Measurements from ENCODE around the gene PKIG.

Gene PKIG

GRCh38 chr20:44621325-44621724 lies 38.9 kb downstream of the PKIG start:
- no peak for FAIRE-seq

- no peak for FAIRE-seq
These were observed 39.6 kb downstream of the PKIG start for GRCh38 chr20:44621939-44622338.

DNA sequence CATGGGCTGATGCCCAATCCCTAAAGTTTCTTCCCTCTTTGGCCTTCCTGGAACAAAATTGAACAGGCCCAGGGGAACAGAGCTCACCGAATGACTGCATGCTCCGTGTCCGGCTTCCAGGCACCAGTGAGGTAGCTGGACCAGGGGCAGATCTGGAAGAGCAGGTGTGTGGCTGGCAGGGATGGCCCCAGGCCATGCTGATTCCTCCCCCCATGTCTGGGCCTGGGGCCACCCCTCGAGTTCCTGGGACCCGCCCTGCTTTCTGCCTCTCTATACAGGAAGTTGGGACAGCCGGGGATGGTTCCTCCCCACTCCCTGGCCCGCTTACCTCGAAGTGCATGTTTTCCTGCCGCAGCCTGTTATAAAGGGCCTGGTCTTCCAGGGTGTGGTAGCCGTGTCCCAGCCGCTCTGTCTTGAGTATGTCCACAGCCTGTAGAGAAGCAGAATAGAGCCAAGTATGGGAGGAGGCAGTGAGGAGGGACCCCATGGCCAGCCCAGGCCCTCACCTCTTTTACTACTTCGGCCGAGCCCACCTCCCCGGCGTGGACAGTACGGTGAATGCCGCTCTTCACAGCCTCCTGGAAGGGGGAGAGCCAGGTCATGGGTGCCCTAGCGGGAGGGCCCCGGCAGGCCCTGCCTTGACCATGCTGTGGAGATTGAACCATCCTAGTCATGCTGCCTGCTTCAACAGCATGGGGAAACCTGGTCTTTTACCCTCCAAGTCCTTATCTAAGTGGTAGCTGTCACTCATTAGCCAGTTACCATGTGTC lies 40.3 kb downstream of the PKIG start:
- no peak for FAIRE-seq

DNA sequence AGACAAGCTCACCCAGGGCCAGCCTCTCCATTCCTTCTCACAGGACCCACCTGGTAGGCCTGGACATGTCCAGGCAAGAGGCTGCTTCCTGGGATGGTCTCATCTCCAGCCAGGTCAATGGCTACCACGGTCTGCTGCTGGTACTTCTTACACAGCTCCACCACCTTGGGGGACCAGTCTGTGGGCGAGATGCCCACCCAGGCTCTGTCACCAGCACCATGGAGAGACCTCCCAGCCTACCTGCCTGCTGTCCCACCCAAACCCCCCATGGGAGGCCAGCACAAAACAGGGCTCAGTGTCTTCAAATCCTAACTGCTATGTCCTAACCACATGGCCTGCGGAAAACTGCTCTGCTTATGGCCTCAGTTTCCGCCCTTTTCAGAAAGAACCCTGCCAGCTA lies 41.8 kb downstream of the PKIG start:
- FAIRE-seq = no peak

DNA sequence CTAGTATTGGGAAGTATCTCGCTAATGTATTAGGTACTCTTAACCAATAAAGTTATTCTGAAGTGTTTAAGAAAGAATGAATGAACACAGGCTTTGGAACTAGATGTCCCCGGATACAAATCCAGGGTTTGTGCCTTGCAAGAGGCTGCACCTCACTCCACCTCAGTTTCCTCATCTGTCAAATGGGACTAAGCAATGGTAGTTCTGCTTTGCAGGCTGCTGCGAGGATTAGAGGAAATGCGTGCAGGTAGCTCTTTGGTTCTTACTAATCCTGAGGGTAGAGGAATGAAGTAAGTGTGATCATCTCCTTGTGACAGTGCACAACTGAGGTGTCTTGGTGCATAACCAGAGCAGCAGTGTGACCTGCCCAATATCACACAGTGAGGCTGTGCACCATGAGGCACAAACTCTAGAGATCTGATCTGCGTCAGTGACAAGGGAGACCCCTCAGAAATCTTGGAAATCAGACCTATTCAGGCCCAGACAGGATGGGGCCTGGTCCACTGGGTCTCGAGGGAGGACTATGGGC lies 42.4 kb downstream of the PKIG start:
- FAIRE-seq = no peak

GRCh38 chr20:44625361-44625760 lies 43.0 kb downstream of the PKIG start:
- no peak for FAIRE-seq

DNA sequence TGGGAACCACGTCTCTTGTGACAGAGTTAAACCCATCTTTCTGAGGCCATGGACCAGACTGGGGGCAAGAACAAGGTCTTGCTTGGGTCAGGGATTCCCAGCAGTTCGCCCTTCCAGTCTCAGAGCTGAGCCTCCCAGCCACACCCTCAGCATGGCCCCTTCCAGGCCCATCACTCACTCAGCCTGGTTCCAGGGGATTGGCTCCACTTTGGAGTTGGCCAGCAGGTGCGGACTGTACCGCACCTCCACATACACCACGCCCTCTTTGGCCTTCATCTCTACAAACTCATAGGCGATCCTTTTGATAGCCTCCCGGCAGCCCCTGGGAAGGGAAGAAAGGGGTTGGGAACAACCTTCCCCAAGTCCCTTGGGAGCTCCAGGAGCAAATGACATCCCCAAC lies 43.9 kb downstream of the PKIG start:
- no peak for FAIRE-seq

DNA sequence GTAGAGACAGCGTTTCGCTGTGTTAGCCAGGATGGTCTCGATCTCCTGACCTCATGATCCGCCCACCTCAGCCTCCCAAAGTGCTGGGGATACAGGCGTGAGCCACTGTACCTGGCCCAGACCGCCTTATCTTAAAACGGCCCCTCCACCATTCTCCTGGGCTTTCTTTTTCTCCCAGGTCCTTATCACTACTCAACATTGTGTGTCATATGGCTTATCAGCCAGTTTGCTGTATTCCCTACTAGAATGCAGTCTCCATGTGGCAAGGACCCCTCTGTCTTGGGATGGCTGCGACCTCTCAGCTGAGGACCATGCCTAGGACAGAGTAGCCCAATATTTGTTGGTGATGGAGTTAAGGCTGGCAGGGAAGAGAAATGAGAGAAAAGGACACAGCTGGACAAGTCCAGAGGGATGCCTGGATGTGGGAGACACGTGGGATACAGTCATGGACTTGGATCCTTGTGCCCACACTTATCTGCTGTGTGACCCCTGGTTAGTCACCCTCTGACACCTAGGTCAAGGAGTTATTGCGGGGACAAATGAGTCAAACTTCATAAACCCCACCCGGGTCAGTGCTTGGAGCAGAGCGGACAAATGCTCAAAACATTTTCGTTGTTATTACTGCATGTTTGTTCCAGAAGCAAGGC lies 45.1 kb downstream of the PKIG start:
- no peak for FAIRE-seq

- FAIRE-seq = no peak
These were observed 46.6 kb downstream of the PKIG start for GRCh38 chr20:44629017-44629385.

DNA sequence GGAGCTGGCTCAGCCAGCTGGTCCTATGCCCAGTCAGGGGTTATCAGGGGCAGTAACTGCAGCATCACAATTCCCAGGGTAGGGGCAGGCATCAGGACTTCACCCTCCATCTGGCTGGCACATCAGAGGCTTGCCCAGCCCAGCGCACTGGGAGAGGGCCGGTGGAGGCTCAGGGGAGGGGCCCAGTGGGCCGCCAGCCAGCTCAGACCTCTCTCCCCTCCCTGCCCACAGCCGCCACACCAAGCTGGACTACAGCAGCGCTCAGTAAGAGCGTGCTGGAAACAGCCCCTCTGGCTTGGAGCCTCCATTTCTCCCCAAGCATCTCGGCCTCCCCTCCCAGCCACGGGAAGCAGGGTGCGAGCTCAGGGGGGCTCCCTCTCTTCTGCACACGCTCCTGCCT lies 47.2 kb downstream of the PKIG start:
- FAIRE-seq = no peak

- no peak for FAIRE-seq
These were observed 47.9 kb downstream of the PKIG start for GRCh38 chr20:44630297-44630696.

GRCh38 chr20:44632103-44632752 lies 49.8 kb downstream of the PKIG start:
- no peak for FAIRE-seq

DNA sequence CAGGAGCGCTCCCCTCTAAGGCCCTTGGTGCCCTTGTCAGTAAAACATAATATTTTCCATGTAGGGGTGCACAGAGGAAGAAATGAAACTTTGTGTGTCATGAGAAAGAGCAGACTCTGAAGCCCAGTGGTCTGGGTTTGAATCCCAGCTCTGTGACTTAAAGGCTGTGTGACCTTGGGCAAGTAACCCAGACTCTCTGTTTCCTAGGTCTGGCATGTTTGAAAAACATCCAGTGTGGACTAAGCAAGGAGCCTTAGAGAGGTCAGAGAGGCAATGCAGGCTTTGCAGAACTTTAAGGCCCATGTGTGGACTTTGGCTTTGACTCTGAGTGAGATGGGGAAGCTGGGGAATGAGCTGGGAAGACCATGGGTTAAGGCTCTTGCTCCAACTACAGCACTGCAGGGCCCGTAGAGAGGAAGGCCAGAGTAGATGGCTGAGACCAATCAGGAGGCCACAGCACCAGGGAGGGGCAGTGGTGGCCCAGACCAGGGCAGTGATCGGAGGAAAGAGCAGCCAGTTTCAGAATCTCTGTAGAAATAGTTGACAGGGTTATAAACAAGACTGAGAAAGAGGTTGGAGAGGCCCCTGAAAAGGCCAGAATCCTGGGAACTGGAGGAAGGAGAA lies 50.9 kb downstream of the PKIG start:
- FAIRE-seq = no peak

- FAIRE-seq = no peak
These were observed 51.7 kb downstream of the PKIG start for GRCh38 chr20:44633872-44634600.

DNA sequence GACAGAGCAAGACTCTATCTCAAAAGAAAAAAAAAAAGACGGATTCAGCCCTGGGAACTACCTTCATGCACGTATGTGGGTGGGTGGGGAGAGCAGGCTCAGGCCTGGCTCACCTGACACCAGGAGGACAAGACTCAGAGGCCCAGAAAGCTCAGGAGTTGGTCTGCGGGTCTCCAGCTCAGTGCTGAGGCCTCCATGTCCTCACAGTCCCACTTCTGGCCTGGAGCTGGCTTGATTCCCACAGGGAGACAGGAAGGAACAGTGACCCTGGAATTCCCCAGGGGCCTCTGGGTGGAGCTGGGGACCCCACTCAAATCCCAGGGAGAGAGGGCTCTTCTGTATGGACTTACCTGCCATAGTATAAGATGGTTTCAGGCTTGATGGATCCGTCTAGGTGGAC lies 53.5 kb downstream of the PKIG start:
- FAIRE-seq = no peak

GRCh38 chr20:44637042-44637441 lies 54.7 kb downstream of the PKIG start:
- no peak for FAIRE-seq

GRCh38 chr20:44637522-44638372 lies 55.4 kb downstream of the PKIG start:
- no peak for FAIRE-seq

- FAIRE-seq = no peak
These were observed 58.1 kb downstream of the PKIG start for GRCh38 chr20:44640522-44640921.

DNA sequence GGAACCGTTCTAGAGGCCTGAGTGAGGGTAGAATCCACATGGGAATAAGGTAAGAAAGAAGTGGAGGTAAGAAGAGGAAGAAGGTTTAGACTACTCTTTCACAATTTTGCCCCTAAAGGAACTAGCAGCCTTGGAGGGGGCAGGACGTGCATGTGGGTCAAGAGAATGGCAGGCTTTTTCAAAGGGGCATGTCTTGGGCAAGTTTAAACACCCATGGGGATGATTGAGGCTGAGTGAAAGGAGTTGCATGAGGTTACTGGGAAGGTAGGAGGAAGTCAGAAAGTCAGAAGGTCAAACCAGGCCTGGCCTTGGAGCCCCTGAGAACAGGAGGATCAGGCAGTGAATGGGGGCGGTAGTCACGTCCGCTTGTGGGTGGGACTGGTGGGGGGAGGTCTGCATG lies 58.9 kb downstream of the PKIG start:
- FAIRE-seq = no peak

GRCh38 chr20:44642203-44643153 lies 60.1 kb downstream of the PKIG start:
- FAIRE-seq = no peak

DNA sequence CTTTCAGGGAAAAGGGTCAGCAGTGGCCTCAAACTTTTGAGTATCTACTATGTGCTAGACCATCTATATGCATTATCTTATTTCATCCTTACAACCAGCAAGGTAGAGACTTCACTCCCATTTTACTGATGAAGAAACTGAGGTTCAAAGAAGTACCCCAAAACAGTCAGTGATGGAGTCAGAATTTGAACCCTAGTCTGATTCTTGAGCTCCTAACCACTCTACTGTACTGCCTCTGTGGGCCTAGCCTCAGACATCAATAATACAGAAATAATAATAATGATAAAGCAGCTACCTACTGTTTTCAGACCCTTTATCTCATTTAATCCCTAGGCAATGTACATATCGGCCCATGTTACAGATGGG lies 60.8 kb downstream of the PKIG start:
- no peak for FAIRE-seq

Measured in TTC549 (cell line).